Measurements from ENCODE around the gene FOXP2. TPM values are rescaled to one million over a fixed set of nuclear protein-coding genes. Genes with fewer than 3 reads are reported as not detected.

FOXP2 gene
- total and polyA plus RNA-seq, 10 of the 15 experiments (the other 5 are each of a cell fraction or from before 2014, with no cell fraction given), result 0.99 to 2.5 (median 1.8) TPM

DNA sequence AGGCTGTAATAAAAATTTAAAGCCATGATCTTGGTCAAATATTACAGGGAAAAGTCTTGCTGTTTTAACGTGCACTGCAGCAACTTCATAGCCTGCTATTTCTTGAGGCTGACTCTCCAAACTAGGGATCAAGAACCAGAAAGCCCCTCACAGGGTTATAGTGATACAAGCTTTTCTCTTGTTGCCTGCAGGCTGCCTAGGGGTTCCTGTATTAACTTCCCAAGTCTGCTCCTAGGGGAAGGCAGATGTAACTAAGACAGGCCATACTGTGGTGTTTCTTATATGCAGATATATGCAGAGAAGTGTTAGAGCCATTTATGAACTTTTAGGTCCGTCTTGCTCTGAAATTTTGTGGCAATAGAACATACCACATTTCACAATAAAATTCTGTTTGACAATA, 175.7 kb downstream of the FOXP2 start:
- TF ChIP-seq ZNF274 (IDR thresholded peaks at IDR 0.05; ENCODE audit: insufficient read depth, insufficient read length), result no peak
- no peak for TF ChIP-seq STAT1 (conservative IDR thresholded peaks at IDR 0.05)
- TF ChIP-seq, protein P1, sequence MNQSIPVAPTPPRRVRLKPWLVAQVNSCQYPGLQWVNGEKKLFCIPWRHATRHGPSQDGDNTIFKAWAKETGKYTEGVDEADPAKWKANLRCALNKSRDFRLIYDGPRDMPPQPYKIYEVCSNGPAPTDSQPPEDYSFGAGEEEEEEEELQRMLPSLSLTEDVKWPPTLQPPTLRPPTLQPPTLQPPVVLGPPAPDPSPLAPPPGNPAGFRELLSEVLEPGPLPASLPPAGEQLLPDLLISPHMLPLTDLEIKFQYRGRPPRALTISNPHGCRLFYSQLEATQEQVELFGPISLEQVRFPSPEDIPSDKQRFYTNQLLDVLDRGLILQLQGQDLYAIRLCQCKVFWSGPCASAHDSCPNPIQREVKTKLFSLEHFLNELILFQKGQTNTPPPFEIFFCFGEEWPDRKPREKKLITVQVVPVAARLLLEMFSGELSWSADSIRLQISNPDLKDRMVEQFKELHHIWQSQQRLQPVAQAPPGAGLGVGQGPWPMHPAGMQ (IDR thresholded peaks at IDR 0.05; ENCODE audit: borderline replicate concordance), result no peak
- no peak for TF ChIP-seq NFIC (IDR thresholded peaks at IDR 0.05; ENCODE audit: low read depth, low read length)
- DNase-seq (ENCODE audit: low read depth, low spot score), result no peak
- Histone ChIP-seq H3K9me3 (replicated peaks; ENCODE audit: control insufficient read depth, insufficient read depth, low read length) (no peaks in the 10 kb centered on the region), H3K36me3 (ENCODE audit: control insufficient read depth in 2 of 2, insufficient read depth in 2 of 2, low read length in 1 of 2) (no peaks in the 10 kb centered on the region), H3K79me2 (ENCODE audit: control insufficient read depth, insufficient read depth, low read length) (no peaks in the 10 kb centered on the region), H3K4me3 (no peak overlapping the region), H4K20me1 (ENCODE audit: control insufficient read depth, insufficient read depth) (no peaks in the 10 kb centered on the region), H3K4me2 (ENCODE audit: control insufficient read depth, insufficient read depth) (no peak overlapping the region), H3K27ac (ENCODE audit: control insufficient read depth, insufficient read depth) (no peak overlapping the region), H2AFZ (ENCODE audit: control insufficient read depth, low read depth, low read length) (no peak overlapping the region), H3K9ac (ENCODE audit: control insufficient read depth, insufficient read depth, low read length) (no peak overlapping the region), H3K27me3 (replicated peaks in 1 of 2; ENCODE audit: control insufficient read depth in 2 of 2, insufficient read depth in 2 of 2, low read length in 1 of 2) (no peaks in the 10 kb centered on the region), H3K4me1 (ENCODE audit: control insufficient read depth, insufficient read depth, low read length) (no peaks in the 10 kb centered on the region)
- no peak; the same call in 2 of the 3 replicates for ATAC-seq
- no TSS peak for BruUV-seq (replicated peaks)
- SMC1A ChIA-PET (ENCODE audit: uncharacterized antibody, unreplicated experiment), result no interaction called here
- FAIRE-seq, result no peak
- WGBS (ENCODE audit: insufficient coverage, insufficient replicate concordance, low lambda C conversion rate, missing lambda C conversion rate), result 20% methylated on average over 2 of the region's 2 CpGs
- in situ Hi-C loops (cut with MboI), result no loop called here
- CTCF ChIA-PET, result no interaction called here
- RAD21 ChIA-PET (ENCODE audit: unreplicated experiment), result no interaction called here
- intact Hi-C loops (cut with micrococcal nuclease; ENCODE audit: unreplicated experiment), result no loop called here
- POLR2A ChIA-PET, result no interaction called here

DNA sequence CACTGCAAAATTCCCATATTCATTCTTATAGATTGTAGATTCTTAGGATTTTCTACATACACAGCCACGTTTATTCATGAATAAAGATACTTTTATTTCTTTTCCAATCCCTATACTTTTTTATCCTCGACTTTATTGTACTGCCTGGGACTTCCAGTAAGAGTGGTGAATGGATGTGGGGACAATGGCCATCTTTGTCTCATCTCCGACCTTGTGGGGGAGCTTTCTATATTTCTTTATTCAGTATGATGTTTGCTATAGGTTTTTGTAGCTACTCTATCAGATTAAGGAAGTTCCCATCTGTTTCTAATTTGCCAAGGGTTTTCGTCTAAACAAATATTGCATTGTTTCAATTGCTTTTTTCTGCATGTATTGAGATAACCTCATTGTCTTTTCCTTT, 184.3 kb downstream of the FOXP2 start:
- no peaks in the 10 kb centered on the region for H3K36me3 ChIP-seq (ENCODE audit: control insufficient read depth in 2 of 2, insufficient read depth in 2 of 2, low read length in 1 of 2)
- intact Hi-C loops (cut with micrococcal nuclease; ENCODE audit: unreplicated experiment) (no loop called here), in situ Hi-C loops (cut with MboI) (no loop called here)
- CTCF ChIA-PET, result no interaction called here
- DNase-seq (ENCODE audit: low read depth, low spot score), result no peak
- FAIRE-seq, result no peak
- no TSS peak for BruUV-seq (replicated peaks)
- SMC1A ChIA-PET (ENCODE audit: uncharacterized antibody, unreplicated experiment), result interaction anchor here (1.2 kb wide), 1 partner anchor 12 kb away, joined by 3 read pairs; no protein-coding TSS in a partner anchor
- RAD21 ChIA-PET (ENCODE audit: unreplicated experiment), result no interaction called here
- no peak overlapping the region for H3K4me3 ChIP-seq
- 25% methylated on average over 4 of the region's 4 CpGs for WGBS (ENCODE audit: insufficient coverage, insufficient replicate concordance, low lambda C conversion rate, missing lambda C conversion rate)
- no peaks in the 10 kb centered on the region for H3K27me3 ChIP-seq (replicated peaks in 1 of 2; ENCODE audit: control insufficient read depth in 2 of 2, insufficient read depth in 2 of 2, low read length in 1 of 2)
- no peak overlapping the region for H3K9ac ChIP-seq (ENCODE audit: control insufficient read depth, insufficient read depth, low read length)
- no peak for ATAC-seq
- H3K4me2 ChIP-seq (ENCODE audit: control insufficient read depth, insufficient read depth), result no peak overlapping the region
- POLR2A ChIA-PET, result no interaction called here
- no peak overlapping the region for H2AFZ ChIP-seq (ENCODE audit: control insufficient read depth, low read depth, low read length)
- H3K4me1 ChIP-seq (ENCODE audit: control insufficient read depth, insufficient read depth, low read length), result no peaks in the 10 kb centered on the region
- no peaks in the 10 kb centered on the region for H3K9me3 ChIP-seq (replicated peaks; ENCODE audit: control insufficient read depth, insufficient read depth, low read length)
- no peaks in the 10 kb centered on the region for H4K20me1 ChIP-seq (ENCODE audit: control insufficient read depth, insufficient read depth)
- H3K27ac ChIP-seq (ENCODE audit: control insufficient read depth, insufficient read depth), result no peak overlapping the region
- H3K79me2 ChIP-seq (ENCODE audit: control insufficient read depth, insufficient read depth, low read length), result no peaks in the 10 kb centered on the region
- TF ChIP-seq, protein P2, sequence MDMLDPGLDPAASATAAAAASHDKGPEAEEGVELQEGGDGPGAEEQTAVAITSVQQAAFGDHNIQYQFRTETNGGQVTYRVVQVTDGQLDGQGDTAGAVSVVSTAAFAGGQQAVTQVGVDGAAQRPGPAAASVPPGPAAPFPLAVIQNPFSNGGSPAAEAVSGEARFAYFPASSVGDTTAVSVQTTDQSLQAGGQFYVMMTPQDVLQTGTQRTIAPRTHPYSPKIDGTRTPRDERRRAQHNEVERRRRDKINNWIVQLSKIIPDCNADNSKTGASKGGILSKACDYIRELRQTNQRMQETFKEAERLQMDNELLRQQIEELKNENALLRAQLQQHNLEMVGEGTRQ (IDR thresholded peaks at IDR 0.05; ENCODE audit: borderline replicate concordance, low read depth, low read length), result no peak
- no peak for TF ChIP-seq HDGF (IDR thresholded peaks at IDR 0.05)
- TF ChIP-seq ETV6 (conservative IDR thresholded peaks at IDR 0.05 in 1 of 2, IDR thresholded peaks at IDR 0.05 in 1 of 2; ENCODE audit: borderline replicate concordance in 1 of 2, low read depth in 1 of 2), result no peak
- no peak for TF ChIP-seq EP300 (IDR thresholded peaks at IDR 0.05; ENCODE audit: borderline replicate concordance in 1 of 2, control insufficient read depth in 1 of 2, low read depth in 2 of 2, low read length in 2 of 2)
- TF ChIP-seq FOXM1 (IDR thresholded peaks at IDR 0.05; ENCODE audit: low read depth, low read length), result no peak
- TF ChIP-seq, protein P3, sequence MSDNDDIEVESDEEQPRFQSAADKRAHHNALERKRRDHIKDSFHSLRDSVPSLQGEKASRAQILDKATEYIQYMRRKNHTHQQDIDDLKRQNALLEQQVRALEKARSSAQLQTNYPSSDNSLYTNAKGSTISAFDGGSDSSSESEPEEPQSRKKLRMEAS (IDR thresholded peaks at IDR 0.05; ENCODE audit: low read depth, low read length), result no peak
- TF ChIP-seq NFXL1 (IDR thresholded peaks at IDR 0.05; ENCODE audit: borderline replicate concordance), result no peak
- no peak for TF ChIP-seq BMI1 (IDR thresholded peaks at IDR 0.05; ENCODE audit: borderline replicate concordance)
- no peak for TF ChIP-seq SIN3A (IDR thresholded peaks at IDR 0.05; ENCODE audit: low read depth, low read length)
- no peak for TF ChIP-seq FOXK2 (IDR thresholded peaks at IDR 0.05)

Measured in GM12878 (cell line).